Kidney epithelial cell (primary cell): ENCODE measurements around the gene KLHL28. TPM values are rescaled to one million over a fixed set of nuclear protein-coding genes. Genes with fewer than 3 reads are reported as not detected.

Source experiments
- DNase-seq: peaks from one replicate; pipeline ENCODE4 v3.0.0-alpha.2; 2010; ENCODE audit warnings: low read depth
- H3K27me3 ChIP-seq: 2 replicates; pipeline ENCODE4 v1.6.0; 2011; ENCODE audit warnings: low read length; ENCODE audit not compliant: control insufficient read depth, insufficient read depth
- H3K36me3 ChIP-seq: 2 replicates; pipeline ENCODE4 v1.5.1; 2011; ENCODE audit warnings: low read length; ENCODE audit not compliant: control insufficient read depth, insufficient read depth
- H3K4me3 ChIP-seq: 2 replicates; pipeline ENCODE4 v1.5.1; 2011; ENCODE audit warnings: low read depth, mild to moderate bottlenecking, control low read depth, low read length
- total RNA-seq: library from RNA; depleted of rRNA; stranded (reverse); fragments of >200 nt; gene quantifications from 2 replicates; pipeline ENCODE4 v1.2.3, GENCODE V29; 2015
- TF ChIP-seq, protein P1 (sequence below): IDR thresholded peaks from 2 replicates; pipeline ENCODE4 v1.5.1; 2011; ENCODE audit warnings: mild to moderate bottlenecking, moderate library complexity, low read length, control low read depth, inconsistent platforms; ENCODE audit not compliant: insufficient read depth, poor library complexity, severe bottlenecking

Gene KLHL28
- total RNA-seq, 1 donor from 2014 or later: 12.9 TPM

DNA sequence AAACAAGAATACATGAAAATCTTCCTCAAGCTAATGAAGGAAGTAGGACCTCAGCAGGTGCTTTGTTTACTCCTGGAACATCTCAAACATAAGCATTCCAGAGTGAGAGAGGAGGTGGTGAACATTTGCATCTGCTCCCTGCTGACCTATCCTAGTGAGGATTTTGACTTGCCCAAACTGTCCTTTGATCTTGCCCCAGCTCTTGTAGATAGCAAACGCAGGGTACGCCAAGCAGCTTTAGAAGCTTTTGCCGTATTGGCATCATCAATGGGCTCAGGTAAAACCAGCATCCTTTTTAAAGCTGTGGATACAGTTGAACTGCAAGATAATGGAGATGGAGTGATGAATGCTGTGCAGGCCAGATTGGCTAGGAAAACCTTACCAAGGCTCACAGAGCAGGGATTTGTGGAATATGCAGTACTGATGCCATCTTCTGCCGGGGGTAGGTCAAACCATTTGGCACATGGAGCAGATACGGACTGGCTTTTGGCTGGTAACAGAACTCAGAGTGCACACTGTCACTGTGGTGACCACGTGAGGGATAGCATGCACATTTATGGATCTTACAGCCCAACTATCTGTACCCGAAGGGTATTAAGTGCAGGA lies 2.1 kb upstream of the KLHL28 start:
- TF ChIP-seq, protein P1, sequence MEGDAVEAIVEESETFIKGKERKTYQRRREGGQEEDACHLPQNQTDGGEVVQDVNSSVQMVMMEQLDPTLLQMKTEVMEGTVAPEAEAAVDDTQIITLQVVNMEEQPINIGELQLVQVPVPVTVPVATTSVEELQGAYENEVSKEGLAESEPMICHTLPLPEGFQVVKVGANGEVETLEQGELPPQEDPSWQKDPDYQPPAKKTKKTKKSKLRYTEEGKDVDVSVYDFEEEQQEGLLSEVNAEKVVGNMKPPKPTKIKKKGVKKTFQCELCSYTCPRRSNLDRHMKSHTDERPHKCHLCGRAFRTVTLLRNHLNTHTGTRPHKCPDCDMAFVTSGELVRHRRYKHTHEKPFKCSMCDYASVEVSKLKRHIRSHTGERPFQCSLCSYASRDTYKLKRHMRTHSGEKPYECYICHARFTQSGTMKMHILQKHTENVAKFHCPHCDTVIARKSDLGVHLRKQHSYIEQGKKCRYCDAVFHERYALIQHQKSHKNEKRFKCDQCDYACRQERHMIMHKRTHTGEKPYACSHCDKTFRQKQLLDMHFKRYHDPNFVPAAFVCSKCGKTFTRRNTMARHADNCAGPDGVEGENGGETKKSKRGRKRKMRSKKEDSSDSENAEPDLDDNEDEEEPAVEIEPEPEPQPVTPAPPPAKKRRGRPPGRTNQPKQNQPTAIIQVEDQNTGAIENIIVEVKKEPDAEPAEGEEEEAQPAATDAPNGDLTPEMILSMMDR: no peak

DNA sequence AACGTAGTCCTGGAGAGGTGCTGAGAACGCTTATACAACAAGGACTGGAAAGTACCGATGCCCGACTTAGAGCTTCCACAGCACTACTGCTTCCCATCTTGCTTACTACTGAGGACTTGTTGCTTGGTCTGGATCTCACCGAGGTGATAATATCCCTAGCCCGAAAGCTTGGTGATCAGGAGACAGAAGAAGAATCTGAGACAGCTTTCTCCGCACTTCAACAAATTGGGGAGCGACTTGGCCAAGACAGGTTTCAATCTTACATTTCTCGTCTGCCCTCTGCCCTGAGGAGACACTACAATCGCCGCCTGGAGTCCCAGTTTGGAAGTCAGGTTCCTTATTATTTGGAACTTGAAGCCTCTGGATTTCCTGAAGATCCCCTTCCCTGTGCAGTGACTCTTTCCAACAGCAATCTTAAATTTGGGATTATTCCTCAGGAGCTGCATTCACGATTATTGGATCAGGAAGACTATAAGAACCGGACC lies 1.3 kb upstream of the KLHL28 start:
- peak overlapping the region; percentile 77 for H3K4me3 ChIP-seq
- no peak for DNase-seq

More for the DNA sequence above, 2.1 kb upstream of the KLHL28 start:
- peak overlapping the region; percentile 77 for H3K4me3 ChIP-seq
- H3K36me3 ChIP-seq: no peaks in the 10 kb centered on the region
- no peak for DNase-seq
- H3K27me3 ChIP-seq: no peaks in the 10 kb centered on the region

DNA sequence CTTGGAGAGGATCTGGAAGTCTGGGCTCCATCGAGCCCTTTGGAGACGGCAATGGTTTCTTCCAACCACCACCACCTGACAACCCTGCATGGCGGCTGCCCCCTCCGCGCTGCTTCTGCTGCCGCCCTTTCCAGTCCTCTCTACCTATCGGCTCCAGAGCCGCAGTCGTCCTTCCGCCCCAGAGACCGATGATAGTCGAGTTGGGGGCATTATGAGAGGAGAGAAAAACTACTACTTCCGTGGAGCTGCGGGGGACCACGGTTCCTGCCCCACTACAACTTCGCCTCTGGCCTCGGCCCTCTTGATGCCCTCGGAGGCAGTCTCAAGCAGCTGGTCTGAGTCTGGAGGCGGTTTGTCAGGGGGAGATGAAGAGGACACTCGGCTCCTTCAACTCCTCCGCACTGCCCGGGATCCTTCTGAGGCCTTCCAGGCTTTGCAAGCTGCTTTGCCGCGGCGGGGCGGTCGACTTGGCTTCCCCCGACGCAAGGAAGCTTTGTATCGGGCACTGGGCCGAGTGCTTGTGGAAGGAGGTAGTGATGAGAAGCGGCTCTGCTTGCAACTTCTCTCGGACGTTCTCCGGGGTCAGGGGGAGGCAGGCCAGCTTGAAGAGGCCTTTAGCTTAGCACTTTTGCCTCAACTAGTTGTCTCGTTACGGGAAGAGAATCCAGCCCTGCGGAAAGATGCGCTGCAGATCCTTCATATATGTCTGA lies 742 bp upstream of the KLHL28 start:
- no peaks in the 10 kb centered on the region for H3K27me3 ChIP-seq
- no peaks in the 10 kb centered on the region for H3K36me3 ChIP-seq
- TF ChIP-seq, protein P1: no peak
- H3K4me3 ChIP-seq: peak overlapping the region; percentile 77
- no peak for DNase-seq

More for the DNA sequence above, 1.3 kb upstream of the KLHL28 start:
- no peaks in the 10 kb centered on the region for H3K27me3 ChIP-seq
- no peaks in the 10 kb centered on the region for H3K36me3 ChIP-seq
- TF ChIP-seq, protein P1: no peak

DNA sequence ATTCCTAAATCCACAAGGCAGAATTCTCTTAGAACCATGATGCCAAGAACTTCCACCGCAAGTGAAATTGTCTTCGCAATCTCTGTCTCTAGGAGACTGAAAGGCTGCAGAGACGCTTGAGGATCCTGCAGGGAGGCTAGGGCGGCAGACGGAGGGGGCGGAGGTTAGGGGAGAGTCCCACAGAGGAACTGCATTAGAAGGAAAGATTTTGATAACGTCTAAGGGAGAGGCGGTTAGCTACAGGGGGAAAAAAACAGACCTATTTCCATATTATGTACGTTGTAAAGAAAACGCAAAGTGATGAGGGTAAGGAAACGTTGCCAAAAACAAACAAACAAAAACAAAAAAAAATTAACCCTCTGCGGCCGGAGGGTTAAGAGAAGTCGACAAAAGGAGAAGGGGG lies 595 bp downstream of the KLHL28 start:
- Histone ChIP-seq H3K27me3 (no peaks in the 10 kb centered on the region), H3K36me3 (no peaks in the 10 kb centered on the region), H3K4me3 (peak overlapping the region; percentile 94)
- TF ChIP-seq, protein P1: no peak
- no peak for DNase-seq

DNA sequence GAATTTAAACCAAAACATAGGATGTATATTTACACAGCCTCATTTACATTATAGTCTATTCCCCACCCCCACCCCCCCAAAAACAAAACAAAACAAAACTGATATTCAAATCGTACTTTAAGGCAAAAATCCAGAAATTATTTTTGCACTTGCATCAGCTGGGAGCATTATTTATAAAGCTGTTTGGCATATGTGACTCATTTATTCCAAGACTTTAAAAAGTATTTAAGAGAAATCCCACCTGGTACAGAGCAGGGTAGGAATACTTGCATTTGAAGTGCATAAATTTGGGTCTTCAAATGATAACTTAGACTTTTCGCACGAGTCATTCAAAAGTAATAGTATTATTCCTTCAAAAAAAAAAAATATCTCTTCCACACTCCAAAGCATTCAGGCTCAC lies 1.1 kb downstream of the KLHL28 start:
- TF ChIP-seq, protein P1: no peak
- no peak for DNase-seq
- Histone ChIP-seq H3K27me3 (no peaks in the 10 kb centered on the region), H3K36me3 (no peaks in the 10 kb centered on the region), H3K4me3 (peak overlapping the region; percentile 94)
